ENCODE data around the gene TENT5C.

Gene TENT5C

DNA sequence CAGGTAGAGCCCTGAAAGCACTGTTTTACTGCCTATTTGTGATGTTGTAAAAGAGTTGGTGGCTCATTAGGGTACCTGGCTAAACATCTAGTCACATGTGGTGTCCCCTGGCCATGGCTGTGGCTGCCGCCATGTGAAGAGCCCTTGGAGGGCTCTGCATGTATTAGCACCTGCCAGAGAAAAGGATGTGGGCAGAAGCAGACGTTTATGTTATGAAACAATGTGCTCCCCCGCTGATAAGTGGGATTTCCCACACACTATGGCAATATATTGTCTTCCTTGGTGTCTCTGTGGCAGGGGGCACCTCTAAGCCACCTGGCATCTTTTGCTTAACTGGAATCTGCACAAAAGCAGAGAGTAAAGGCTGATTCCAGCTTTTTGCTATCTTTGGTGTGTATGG lies 9.6 kb downstream of the TENT5C start:
- DNase-seq: no peak

DNA sequence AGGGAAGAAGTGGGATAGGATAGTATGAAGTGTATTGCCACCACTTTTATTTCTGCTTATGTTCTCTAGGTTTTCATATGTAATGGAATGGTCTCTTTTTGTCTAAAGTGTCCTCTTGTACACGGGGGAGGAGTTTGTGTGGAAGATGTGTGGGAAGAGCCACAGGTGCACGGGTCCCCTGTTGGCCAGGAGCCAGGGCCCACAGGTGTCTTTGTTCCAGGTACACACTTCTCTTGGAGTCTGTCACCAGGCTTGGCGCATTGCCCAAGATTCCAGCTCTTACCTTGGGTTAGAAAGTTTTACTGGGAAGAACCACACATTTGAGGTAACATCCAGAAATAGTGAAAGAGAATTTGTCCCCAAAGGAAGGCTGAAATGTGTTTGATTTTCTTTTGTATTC lies 10.5 kb downstream of the TENT5C start:
- DNase-seq: no peak

DNA sequence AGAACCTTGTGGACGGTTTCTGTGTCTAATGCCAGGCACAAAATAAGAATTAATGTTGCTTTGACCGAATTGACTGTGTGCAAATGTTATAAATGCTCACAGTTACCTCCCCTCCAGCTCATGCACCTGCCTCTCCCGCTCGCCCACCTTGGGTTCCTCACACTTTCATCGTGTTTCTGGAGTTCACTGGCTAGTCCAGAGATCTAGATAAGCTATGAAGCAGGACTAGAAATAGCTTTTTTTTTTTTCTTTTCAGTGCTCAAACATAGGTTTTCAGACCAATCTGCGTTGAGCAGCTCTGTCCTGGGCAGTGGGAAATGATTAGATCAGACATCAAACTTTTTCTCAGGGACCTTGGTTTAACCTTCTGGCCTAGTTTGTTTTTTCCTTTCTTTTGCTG lies 11.1 kb downstream of the TENT5C start:
- no peak for DNase-seq

DNA sequence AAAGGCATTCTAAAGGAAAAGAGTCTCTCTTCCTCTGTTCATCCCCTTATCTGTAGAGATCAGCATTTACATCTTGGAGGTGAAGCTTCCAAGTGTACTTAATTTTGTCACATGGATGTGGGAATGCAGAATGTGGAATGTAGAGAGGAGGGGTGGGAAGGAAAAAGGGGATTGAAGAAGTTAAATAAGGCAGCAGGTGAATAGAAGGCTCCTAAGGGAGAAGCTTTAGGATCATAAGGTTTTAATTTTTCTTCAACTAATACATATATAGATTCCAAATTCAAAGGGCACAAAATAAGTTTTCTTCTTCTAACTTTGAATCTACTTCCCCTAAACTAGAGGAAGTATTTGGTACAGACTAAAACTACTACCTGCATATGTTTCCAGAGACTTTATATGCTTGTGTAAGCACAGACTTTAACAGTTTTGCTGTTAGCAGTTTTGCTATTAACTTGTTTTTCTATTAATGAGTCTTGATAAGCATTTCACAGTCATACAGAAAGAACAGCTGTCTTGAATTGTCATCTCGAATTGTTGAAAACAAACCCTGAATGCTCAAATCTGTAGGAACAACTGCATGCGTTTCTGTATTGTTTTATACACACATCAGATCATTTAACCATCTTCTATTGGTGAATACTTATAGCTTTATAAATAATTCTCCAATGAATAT lies 12.7 kb downstream of the TENT5C start:
- DNase-seq: no peak

DNA sequence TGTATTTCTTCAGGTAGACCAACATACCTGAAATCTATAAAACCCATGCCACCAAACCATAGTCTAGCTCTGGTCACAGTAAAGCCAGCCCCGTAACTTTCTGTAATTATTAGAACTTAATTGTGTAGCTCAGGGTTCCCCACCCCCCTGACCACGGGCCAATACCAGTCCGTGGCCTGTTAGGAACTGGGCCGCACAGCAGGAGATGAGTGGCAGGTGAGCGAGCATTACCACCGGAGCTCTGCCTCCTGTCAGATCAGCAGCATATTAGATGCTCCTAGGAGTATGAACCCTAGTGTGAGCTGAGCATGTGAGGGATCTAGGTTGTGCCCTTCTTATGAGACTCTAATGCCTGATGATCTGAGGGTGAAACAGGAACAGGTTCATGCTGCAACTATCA lies 14.6 kb downstream of the TENT5C start:
- DNase-seq: no peak

DNA sequence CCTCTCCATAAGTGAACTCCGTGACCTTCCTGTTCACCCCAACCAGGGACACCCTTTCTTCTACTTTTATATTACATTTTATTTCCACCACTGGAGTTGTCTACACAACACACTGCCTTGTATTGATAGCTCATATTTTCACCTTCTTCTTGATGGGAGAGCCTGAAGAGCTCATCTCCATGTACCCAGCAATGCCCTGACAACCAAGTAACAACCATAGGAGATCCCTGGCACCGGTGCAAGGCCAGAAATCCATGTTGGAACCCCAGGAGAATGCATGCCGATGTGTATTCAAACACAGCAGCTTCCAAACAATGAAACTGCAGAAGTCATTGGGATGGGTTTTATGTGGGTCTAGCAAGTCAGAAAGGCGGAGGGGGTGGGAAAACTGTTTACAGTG lies 15.5 kb downstream of the TENT5C start:
- DNase-seq: no peak

DNA sequence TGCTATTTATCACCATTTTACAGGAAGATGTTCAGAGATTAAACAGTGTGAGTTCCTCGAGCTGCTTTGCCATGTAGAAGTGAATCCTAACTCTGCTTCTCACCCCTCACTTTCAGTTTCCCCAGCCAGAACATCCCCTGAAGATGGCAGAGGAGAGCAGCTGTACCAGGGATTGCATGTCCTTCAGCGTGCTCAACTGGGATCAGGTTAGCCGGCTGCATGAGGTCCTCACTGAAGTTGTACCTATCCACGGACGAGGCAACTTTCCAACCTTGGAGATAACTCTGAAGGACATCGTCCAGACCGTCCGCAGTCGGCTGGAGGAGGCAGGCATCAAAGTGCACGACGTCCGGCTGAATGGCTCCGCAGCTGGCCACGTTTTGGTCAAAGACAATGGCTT lies 16.9 kb downstream of the TENT5C start:
- DNase-seq: no peak

DNA sequence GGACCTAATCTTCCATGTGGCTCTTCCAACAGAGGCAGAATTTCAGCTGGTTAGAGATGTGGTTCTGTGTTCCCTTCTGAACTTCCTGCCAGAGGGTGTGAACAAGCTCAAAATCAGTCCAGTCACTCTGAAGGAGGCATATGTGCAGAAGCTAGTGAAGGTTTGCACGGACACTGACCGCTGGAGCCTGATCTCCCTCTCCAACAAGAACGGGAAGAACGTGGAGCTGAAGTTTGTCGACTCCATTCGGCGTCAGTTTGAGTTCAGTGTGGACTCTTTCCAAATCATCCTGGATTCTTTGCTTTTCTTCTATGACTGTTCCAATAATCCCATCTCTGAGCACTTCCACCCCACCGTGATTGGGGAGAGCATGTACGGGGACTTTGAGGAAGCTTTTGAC lies 17.3 kb downstream of the TENT5C start:
- no peak for DNase-seq

DNA sequence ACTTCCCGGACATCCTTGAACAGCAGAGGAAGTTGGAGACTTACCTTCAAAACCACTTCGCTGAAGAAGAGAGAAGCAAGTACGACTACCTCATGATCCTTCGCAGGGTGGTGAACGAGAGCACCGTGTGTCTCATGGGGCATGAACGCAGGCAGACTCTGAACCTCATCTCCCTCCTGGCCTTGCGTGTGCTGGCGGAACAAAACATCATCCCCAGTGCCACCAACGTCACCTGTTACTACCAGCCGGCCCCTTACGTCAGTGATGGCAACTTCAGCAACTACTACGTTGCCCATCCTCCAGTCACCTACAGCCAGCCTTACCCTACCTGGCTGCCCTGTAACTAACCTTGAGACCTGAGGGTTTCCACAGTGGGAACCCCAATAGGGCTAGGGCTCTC lies 17.9 kb downstream of the TENT5C start:
- no peak for DNase-seq

DNA sequence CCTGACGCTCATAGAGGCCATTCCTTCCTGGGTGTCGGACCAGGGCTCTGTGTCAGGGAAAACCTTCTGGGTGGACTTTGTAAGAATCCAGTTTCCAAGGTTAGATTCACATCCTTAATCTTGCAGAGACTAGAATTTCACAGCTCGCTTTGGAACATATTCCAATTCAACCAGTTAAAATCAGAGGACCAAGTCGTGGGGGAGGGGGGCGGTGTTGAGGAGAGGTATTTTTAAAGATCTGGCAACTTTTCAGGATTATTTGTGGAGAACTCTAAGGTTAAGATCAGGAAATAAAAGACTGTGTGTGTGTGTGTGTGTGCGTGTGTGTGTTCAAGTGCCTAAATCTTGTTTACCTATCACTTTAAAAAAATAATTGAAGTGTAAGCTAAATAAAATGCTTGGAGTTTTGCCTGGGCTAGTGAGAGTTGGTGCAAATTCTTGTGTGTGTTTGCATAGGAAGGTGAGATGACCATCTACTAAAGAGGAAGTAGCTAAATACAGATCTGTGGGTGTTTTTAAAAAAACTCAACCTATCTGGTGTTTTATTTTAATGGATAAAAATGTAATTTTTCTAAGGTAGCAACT lies 21.8 kb downstream of the TENT5C start:
- no peak for DNase-seq

DNA sequence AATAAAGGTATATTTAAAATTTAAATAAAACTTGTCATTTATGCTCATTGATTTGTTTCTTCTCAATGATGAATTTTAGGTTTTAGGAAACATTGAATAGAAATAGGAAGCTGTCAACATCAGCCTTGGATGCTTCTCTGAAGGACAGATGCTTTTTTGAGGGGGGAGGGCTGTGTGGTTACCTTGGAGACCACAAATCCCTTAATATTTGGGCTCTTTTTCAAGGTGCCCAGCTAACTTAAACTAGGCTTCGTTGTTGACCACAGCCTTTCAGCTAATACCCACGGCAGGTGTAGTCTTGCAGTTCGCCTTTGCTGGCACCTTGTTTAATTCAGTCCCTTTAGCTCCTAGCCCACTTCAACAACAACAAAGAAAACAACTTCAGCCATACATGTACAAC lies 22.5 kb downstream of the TENT5C start:
- no peak for DNase-seq

DNA sequence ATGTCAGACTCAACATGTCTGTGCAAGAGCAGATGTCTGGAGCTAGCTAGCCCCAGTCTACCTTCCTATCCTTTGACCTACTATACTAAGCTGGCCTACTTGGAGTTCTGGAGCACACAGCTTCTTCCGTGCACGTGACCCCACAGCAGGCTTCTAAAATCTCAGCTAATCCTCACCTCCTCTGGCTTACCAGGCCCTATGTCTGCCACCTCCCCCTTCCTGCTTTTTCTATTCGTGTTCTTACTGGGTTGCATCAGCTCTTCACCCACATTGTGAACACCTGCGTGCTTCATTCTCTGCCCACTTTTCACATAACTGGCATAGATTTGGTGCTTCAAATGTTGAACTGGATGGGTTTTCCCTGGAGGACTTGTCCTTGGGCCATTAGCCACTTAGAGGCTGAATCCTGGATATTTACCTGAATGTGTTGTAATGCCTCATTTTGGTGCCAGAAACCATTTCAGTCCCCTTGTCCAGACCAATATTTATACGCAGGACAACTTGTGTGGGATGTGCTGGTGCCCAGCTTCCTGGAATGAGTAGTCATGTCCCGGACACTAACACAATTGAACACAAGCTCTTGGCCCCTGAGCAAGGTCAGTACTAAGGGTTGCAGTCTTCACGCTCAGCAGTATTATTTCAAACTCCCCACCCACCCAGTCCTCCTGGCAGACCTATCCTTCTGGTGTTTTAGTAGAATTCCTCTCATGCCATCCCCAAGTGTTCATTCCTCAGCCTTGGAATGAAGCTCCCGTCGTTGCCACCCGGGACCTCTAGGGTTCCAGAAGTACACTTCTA lies 24.0 kb downstream of the TENT5C start:
- peak; percentile 52 for DNase-seq

DNA sequence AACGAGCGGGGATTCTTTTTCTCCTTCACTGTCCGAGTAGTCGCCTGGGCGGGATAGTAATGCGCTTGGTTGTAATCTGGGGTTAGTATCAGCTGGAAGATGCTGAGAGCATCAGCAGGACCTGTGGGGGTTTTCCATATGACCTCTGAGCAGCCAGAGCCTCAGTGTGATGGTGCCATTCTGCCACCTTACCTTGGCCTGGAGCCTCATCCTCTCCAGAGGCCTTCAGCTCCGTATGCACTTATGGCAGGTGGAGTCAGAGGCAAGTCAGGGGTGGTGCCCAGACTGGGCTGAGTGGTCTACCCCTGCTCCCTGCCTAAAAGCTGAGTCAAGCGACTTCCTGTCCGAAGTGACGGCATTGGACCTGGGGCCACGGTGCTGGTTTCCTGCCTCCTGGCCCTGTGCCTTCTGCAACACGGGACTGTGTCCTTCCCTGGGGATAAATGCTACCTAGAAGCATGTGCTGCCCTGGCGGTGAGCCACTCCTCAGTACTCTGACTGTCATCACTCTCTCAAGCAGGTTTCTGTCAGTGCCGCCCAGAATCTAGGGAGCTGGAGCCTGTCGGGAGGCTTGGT lies 24.7 kb downstream of the TENT5C start:
- DNase-seq: no peak

DNA sequence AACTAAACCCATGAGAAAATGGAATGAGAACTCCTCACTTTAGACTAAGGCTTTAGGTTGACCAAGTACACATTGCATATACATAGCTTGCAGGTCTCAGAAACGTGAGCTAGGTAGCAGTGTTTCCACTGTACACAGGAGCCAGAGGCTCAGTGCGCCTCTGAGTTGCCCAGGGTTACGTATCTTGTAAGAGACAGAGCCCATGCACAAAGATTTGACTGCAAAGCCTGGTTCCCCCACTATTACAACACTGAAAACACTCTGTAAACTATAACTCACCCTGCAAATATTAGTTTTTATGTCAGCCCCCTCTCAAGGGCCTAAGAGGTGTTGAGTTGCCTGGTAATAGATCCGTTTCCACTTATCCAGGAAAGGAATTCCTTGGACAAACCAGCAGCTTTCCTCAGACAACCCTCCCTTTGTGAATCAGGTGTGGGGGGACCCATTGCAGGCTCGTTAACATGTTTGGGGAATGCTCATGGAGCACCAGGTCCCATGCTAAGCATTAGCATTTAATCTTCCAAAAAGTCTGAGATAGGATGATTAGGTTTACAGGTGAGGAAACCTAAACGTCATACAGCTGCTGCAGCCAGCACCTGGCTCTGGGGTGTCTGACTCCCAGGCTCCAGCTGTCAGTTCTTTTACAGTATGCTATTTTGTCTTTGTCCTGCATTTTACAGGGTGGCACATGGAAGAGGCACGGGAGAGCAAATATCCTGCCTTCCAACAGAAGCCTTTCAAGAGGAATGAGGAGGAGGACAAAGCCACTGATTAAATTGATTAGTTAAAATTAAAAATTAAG lies 25.7 kb downstream of the TENT5C start:
- no peak for DNase-seq

DNA sequence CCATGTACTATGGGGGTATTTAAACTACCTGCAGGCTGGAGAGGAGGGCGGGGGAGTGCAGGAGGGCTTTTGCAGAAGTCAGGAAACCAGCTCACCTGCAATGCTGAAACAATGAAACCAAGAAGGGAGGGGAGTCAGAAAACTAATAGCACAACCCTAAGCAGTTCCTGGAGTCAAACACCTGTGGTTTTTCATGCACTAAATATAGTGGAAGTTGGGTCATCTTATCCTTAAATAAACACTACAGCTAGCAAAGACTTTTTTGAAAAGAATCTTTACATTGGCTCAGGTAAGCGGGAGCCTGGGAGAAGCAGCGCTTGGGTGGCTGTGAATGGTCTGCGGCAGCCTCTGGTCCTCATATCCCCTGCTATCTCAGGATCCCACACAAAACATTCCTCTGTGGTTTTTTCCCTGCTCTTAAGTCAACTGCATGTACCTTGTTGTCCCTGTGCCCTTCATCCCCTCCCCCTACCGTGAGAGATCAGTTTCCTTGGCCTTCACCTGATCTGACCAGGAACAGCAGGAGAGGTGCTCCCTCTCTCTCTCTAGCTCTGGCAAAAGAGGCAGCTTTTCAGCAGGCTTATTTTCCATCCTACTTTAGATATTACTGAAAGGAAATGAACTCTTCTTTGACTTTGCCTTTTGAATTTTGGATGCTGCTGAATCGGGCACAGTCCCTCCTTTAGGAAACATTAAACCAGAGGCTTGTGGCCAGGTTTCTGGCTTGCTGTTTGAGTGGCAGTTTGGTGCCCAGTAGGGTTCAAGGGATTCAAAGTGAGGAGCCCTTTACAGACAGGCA lies 26.6 kb downstream of the TENT5C start:
- no peak for DNase-seq

DNA sequence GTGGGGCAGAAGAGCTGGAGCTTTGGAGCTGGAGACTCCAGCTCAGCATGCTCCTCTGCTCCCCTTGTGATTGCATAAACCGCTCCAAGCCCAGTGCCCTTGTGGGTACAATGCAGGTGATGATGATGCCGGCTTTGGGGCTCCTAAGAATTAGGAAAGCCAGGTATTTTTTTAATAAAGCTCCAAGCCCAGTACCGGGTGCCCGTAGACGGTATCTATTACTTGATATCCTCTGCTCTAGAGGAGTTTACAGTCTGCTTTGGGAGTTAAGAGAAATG lies 27.2 kb downstream of the TENT5C start:
- DNase-seq: no peak

DNA sequence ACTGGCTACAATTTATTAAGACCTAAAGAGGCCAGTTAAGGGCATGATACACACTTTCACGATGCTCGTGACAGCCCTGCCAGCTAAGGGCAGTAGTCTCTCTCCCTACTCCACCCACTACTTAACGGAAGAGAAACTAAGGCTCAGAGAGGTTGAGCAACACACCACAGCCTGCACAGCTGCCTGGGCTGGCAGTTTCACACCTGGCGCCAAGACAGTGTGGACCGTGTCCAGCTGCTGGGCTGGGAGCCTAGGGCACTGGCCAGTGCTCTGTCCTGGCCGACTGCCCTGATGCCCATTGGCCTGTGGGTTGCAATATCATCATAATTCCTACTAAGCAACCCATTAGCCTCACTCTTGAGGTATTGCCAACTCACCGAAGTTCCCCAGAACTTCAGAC lies 27.6 kb downstream of the TENT5C start:
- DNase-seq: no peak

DNA sequence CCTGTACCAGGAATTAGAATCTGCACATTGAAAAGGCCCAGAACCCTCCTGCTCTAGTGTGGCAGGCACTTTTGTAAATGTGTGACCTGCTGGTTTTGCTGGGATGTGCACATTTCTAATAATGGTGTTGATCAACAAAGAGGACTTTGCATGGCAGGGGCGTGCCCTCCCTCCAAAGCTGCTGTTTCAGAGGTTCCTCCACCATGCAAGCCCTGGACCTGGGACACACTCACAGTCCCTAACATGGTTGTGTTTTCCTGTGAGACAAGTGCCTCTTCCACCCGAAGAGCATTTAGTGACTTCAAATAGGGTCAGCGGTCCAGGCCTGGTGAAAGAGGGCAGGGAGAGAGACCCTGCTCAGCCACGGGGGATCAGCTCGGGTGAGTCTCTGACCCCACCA lies 28.1 kb downstream of the TENT5C start:
- DNase-seq: no peak

DNA sequence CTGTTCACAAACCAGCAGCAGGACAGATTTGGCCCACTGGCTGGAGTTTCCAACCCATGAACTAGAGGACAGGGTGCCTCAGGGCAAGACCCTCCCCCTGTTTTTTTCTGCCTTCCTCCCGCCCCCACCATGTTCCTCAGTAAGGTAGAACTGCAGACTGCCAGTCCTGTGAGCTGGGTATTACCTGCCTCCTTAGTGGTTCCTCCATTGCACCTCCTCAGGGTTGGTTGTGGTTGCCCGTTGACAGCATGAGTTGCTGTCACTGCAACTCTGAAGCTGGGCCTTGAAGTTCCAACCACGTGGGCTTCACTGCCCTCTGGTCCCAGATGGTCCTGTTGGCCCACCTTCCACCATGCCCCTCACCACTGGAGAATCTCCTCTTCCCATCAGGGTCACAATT lies 28.8 kb downstream of the TENT5C start:
- DNase-seq: no peak

DNA sequence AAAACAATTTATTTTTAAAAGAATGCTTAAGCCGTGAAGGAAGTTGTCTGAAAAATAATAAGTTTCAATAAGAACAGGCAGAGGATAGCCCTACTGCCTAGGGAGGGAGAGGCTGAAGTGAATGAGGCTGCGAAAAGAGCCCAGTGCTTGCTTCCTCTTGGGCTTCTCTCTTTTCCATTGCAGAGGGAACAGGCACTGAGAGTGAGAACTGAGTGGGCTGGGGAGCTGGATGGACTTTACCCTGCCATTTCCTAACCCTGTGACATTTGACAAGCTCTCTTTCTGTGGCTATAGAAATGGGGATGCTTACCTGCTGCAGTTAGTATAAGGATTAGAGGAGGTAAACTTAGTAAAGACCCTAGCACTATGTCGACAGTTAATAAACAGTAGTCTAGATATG lies 30.0 kb downstream of the TENT5C start:
- no peak for DNase-seq

DNA sequence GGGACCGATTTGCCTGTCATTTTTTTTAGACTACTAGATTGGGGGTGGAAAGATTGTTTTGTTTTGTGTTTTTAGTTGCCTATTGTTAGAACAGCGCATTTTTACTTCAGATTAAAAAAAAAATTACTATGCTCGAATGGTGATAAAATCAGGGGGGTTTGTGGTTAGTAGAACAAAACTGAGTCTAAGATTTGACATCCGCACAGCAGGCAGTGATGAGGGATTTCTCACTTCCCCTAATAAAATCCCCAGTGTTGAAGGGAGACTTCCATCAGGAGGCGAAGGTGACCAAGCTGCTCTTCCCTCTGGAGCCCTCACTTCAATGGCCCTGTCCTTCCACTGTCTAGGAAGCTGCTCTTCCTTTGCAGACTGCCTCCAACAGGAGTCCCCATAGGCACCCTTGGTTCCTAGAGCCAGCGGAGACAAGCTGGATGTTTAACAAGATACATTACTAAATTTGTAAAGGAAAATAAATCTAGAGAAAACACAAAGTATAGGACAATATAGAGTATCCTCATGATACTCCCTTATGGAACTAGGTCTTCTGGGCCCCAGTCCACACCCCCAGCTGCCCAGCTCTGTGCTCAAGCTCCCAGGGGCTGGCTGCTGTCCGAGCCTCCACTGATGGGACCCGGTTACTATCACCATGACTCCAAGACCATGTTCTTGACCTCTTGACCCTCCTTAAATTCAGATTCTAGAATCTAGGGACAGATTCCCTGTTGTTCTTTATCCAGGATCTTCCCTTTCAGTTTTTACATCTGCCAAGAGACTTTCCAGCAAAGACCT lies 31.0 kb downstream of the TENT5C start:
- DNase-seq: no peak

DNA sequence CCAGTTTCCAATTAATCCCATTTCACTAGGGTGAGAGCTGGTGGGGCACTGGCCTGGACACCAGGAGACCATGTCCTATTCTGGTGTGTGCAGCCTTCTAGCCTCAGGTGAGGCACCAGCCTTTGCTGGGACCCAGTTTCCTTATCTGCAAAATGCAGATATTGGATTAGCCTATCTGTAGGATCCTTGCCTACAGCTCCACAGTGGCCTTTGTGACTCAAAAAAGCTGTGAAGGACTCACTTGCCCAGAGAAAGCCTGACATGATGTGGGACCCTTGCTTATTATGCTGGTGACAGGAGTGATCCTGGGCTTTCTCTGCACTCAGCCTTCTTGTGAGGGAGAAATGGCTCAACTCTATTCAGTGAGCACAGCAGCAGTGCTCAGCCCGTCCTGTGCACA lies 32.3 kb downstream of the TENT5C start:
- DNase-seq: no peak
